Erythroblast (primary cell): Measurements from ENCODE around the gene ADK.

Experiments
- GATA1 ChIP-seq: IDR thresholded peaks from 2 replicates; pipeline ENCODE4 v1.6.1; 2011; ENCODE audit warnings: low read depth, mild to moderate bottlenecking, control low read depth, low read length, moderate library complexity
- POLR2A ChIP-seq: IDR thresholded peaks from 2 replicates; pipeline ENCODE4 v1.6.1; 2011; ENCODE audit warnings: mild to moderate bottlenecking, low read length

- TF ChIP-seq POLR2A (no peak), GATA1 (no peak)
Measured at GRCh38 chr10:74634995-74635536, 484.0 kb downstream of the ADK start.
